Measurements from ENCODE around the gene DNASE2B. TPM values are rescaled to one million over a fixed set of nuclear protein-coding genes. Genes with fewer than 3 reads are reported as not detected.

Gene DNASE2B
- total RNA-seq, 1 experiment from 2014 or later: not detected

GRCh38 chr1:84426376-84426775 lies 28.1 kb downstream of the DNASE2B start:
- no peak overlapping the region for H3K4me3 Mint-ChIP-seq (ENCODE audit: low read depth, unreplicated experiment)
- no peak for DNase-seq
- peaks cover 6% of the 10 kb centered on the region for H3K9me3 Mint-ChIP-seq (ENCODE audit: low read depth, unreplicated experiment)
- TF ChIP-seq CTCF (IDR thresholded peaks at IDR 0.05; ENCODE audit: unreplicated experiment): no peak
- intact Hi-C loops (cut with micrococcal nuclease; ENCODE audit: unreplicated experiment): no loop called here
- CTCF ChIA-PET: no interaction called here
- no peaks in the 10 kb centered on the region for H3K27me3 Mint-ChIP-seq (ENCODE audit: unreplicated experiment)
- H3K4me1 Mint-ChIP-seq (ENCODE audit: low read depth, unreplicated experiment): peaks cover 33% of the 10 kb centered on the region
- H3K27ac Mint-ChIP-seq (ENCODE audit: unreplicated experiment): no peak overlapping the region
- peaks cover 4% of the 10 kb centered on the region for H3K36me3 Mint-ChIP-seq (ENCODE audit: insufficient read depth, unreplicated experiment)
- BruUV-seq (replicated peaks): no TSS peak

DNA sequence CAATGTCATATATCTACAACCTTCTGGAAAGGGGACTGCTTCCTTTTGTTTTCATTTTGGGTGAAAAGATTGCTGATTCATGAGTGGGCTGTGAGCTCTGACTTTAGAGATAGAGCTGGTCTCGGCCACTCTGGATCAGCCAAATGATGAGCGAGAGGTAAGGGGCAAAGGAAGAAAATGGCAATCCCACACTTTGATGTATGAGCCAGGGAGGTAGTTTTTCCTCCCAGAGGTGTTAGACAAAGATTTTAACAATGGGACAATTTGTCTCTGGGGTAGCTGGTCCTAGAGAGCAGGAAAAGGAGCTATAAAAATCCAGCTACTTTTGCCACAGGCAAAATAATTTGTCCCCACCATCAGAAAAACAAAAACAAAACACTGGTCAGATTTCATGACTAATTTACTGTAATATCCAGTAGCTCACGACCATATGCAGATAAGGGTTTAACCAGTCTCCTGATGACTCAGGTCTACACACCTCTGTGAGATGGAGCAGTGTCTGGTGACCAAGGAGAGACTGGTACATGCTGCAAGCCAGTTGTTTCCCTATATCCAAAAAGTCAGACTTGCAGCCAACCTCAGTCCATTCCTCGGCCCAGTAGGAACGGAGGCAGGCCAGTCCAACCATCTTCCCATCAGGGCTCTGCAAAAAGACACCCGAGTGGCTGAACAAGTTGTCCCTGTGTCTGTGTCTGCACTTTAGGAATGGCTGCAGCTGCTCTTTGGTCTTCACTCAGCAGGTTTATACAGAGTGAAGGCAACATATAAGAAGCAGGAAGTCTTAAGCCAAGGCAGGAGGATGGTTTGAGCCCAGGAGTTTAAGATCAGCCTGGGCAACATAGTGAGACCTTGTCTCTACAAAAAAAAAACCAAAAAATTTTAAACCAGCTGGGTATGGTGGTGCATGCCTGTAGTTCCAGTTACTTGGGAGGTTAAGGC lies 29.2 kb downstream of the DNASE2B start:
- CTCF ChIA-PET: interaction anchor here (0.7 to 1.5 kb wide), 5 partner anchors 45 to 345 kb away, joined by 3 to 9 read pairs (median 4); partner anchors contain the start of gene PRKACB
- no peaks in the 10 kb centered on the region for H3K27me3 Mint-ChIP-seq (ENCODE audit: unreplicated experiment)
- no peak overlapping the region for H3K27ac Mint-ChIP-seq (ENCODE audit: unreplicated experiment)
- H3K4me3 Mint-ChIP-seq (ENCODE audit: low read depth, unreplicated experiment): no peak overlapping the region
- H3K9me3 Mint-ChIP-seq (ENCODE audit: low read depth, unreplicated experiment): peaks cover 6% of the 10 kb centered on the region
- intact Hi-C loops (cut with micrococcal nuclease; ENCODE audit: unreplicated experiment): no loop called here
- H3K36me3 Mint-ChIP-seq (ENCODE audit: insufficient read depth, unreplicated experiment): peaks cover 4% of the 10 kb centered on the region
- peak; percentile 36 for DNase-seq
- no peak for TF ChIP-seq CTCF (IDR thresholded peaks at IDR 0.05; ENCODE audit: unreplicated experiment)
- H3K4me1 Mint-ChIP-seq (ENCODE audit: low read depth, unreplicated experiment): peaks cover 33% of the 10 kb centered on the region
- BruUV-seq (replicated peaks): no TSS peak

- Mint-ChIP-seq H3K27ac (ENCODE audit: unreplicated experiment) (no peak overlapping the region), H3K4me3 (ENCODE audit: low read depth, unreplicated experiment) (no peak overlapping the region), H3K4me1 (ENCODE audit: low read depth, unreplicated experiment) (peaks cover 33% of the 10 kb centered on the region), H3K9me3 (ENCODE audit: low read depth, unreplicated experiment) (peaks cover 6% of the 10 kb centered on the region), H3K36me3 (ENCODE audit: insufficient read depth, unreplicated experiment) (peaks cover 4% of the 10 kb centered on the region), H3K27me3 (ENCODE audit: unreplicated experiment) (no peaks in the 10 kb centered on the region)
- no peak for TF ChIP-seq CTCF (IDR thresholded peaks at IDR 0.05; ENCODE audit: unreplicated experiment)
- BruUV-seq (replicated peaks): no TSS peak
- intact Hi-C loops (cut with micrococcal nuclease; ENCODE audit: unreplicated experiment): no loop called here
- DNase-seq: no peak
- CTCF ChIA-PET: interaction anchor here (0.7 to 1.5 kb wide), 3 partner anchors 78 to 510 kb away, joined by 3 to 9 read pairs (median 4); partner anchors contain the start of gene PRKACB
These were observed 30.0 kb downstream of the DNASE2B start for GRCh38 chr1:84428235-84428634.

DNA sequence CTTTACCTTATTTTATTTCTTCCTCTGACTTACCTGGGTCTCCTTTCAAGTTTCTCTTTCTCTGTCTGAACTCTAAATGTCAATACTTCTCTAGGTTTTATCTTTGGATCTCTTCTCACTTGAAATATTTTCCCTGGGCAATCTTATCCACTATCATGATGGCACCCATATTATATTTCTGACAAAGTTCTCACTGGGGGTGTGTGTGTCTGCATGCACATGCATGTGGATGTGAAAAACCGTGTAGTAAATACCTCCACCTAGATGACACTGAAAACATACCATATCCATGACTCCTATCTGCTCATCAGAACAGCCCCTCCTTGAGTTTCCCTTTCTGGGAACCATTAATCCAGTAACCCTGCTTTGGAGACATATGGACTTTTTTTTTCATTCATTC lies 30.9 kb downstream of the DNASE2B start:
- DNase-seq: no peak
- BruUV-seq (replicated peaks): no TSS peak
- CTCF ChIA-PET: no interaction called here
- Mint-ChIP-seq H3K4me1 (ENCODE audit: low read depth, unreplicated experiment) (peaks cover 33% of the 10 kb centered on the region), H3K9me3 (ENCODE audit: low read depth, unreplicated experiment) (peaks cover 6% of the 10 kb centered on the region), H3K27ac (ENCODE audit: unreplicated experiment) (peak overlapping the region; percentile 43), H3K27me3 (ENCODE audit: unreplicated experiment) (no peaks in the 10 kb centered on the region), H3K4me3 (ENCODE audit: low read depth, unreplicated experiment) (no peak overlapping the region), H3K36me3 (ENCODE audit: insufficient read depth, unreplicated experiment) (peaks cover 4% of the 10 kb centered on the region)
- TF ChIP-seq CTCF (IDR thresholded peaks at IDR 0.05; ENCODE audit: unreplicated experiment): no peak
- intact Hi-C loops (cut with micrococcal nuclease; ENCODE audit: unreplicated experiment): no loop called here

Measured in Calu3 (cell line).